Fibroblast of the aortic adventitia (primary cell): Measurements from ENCODE around the gene MAGI2. TPM values are rescaled to one million over a fixed set of nuclear protein-coding genes. Genes with fewer than 3 reads are reported as not detected.

Experiments
- DNase-seq: peaks from one replicate; pipeline ENCODE4 v3.0.0-alpha.2; 2010; ENCODE audit warnings: low read depth
- H3K4me3 ChIP-seq: 2 replicates; pipeline ENCODE4 v1.5.1; 2011; ENCODE audit warnings: low read depth, mild to moderate bottlenecking, control low read depth, low read length, moderate library complexity
- CTCF ChIP-seq: IDR thresholded peaks from 2 replicates; pipeline ENCODE4 v1.5.1; 2011; ENCODE audit warnings: mild to moderate bottlenecking, low read length, control low read depth, inconsistent platforms; ENCODE audit not compliant: insufficient read depth
- total RNA-seq: library from RNA; depleted of rRNA; stranded (reverse); fragments of >200 nt; gene quantifications from 2 replicates; pipeline ENCODE4 v1.2.3, GENCODE V29; 2012; ENCODE audit warnings: low replicate concordance

The MAGI2 gene
- total RNA-seq, 1 donor: 25.5 TPM

GRCh38 chr7:78041423-78041822 lies 1412.0 kb downstream of the MAGI2 start:
- TF ChIP-seq CTCF: no peak
- DNase-seq: no peak
- no peak overlapping the region for H3K4me3 ChIP-seq

- DNase-seq: peak; percentile 14
- H3K4me3 ChIP-seq: no peak overlapping the region
- peak; percentile 74 for TF ChIP-seq CTCF
These were observed 1413.4 kb downstream of the MAGI2 start for GRCh38 chr7:78039790-78040776.

GRCh38 chr7:78038465-78039080 lies 1414.9 kb downstream of the MAGI2 start:
- no peak overlapping the region for H3K4me3 ChIP-seq
- no peak for TF ChIP-seq CTCF
- DNase-seq: no peak

- no peak for TF ChIP-seq CTCF
- no peak for DNase-seq
- H3K4me3 ChIP-seq: no peak overlapping the region
These were observed 1415.9 kb downstream of the MAGI2 start for GRCh38 chr7:78037603-78038002.

- DNase-seq: no peak
- no peak for TF ChIP-seq CTCF
- no peak overlapping the region for H3K4me3 ChIP-seq
These were observed 1420.1 kb downstream of the MAGI2 start for GRCh38 chr7:78033410-78033809.

- TF ChIP-seq CTCF: no peak
- no peak for DNase-seq
- no peak overlapping the region for H3K4me3 ChIP-seq
These were observed 1427.0 kb downstream of the MAGI2 start for GRCh38 chr7:78026492-78026891.
